GM13977 (cell line): ENCODE data around the gene SLC44A1.
A peak's percentile ranks its signal among the peaks of the same experiment; 100 is the strongest.

Experiments used
- DNase-seq: peaks from one replicate; pipeline ENCODE4 v3.0.0; 2012; ENCODE audit warnings: low spot score
- CTCF ChIP-seq: IDR thresholded peaks from 2 replicates; pipeline ENCODE4 v1.5.1; 2012; ENCODE audit warnings: mild to moderate bottlenecking, control low read depth; ENCODE audit not compliant: insufficient read depth; ENCODE audit errors: extremely low read depth, missing control alignments
- in situ Hi-C: fragments of 300-500 bp; cut with MboI; formaldehyde crosslinking; loops from one replicate; pipeline ENCODE4 v1.12.0; 2022; ENCODE audit warnings: low sequenced_read_pairs, low pct_unique_long_range_greater_than_20kb, mixed read lengths, inconsistent platforms; ENCODE audit not compliant: unreplicated experiment

Gene SLC44A1

GRCh38 chr9:105399117-105399516 lies 154.7 kb downstream of the SLC44A1 start:
- no peak for TF ChIP-seq CTCF
- DNase-seq: no peak
- in situ Hi-C loops: no loop called here

GRCh38 chr9:105401651-105402050 lies 157.2 kb downstream of the SLC44A1 start:
- no peak for DNase-seq
- in situ Hi-C loops: no loop called here

GRCh38 chr9:105403552-105404248 lies 159.2 kb downstream of the SLC44A1 start:
- no peak for TF ChIP-seq CTCF
- in situ Hi-C loops: no loop called here
- no peak for DNase-seq

More at GRCh38 chr9:105401651-105402050, 157.2 kb downstream of the SLC44A1 start:
- TF ChIP-seq CTCF: no peak

GRCh38 chr9:105405514-105406131 lies 161.2 kb downstream of the SLC44A1 start:
- no peak for TF ChIP-seq CTCF
- peak; percentile 45 for DNase-seq
- in situ Hi-C loops: loop anchor here (5.0 kb wide), 1 partner anchor 543 kb away; no protein-coding TSS in a partner anchor

- no peak for TF ChIP-seq CTCF
- in situ Hi-C loops: loop anchor here (5.0 kb wide), 1 partner anchor 544 kb away; no protein-coding TSS in a partner anchor
- DNase-seq: no peak
Measured at GRCh38 chr9:105406369-105406768, 161.9 kb downstream of the SLC44A1 start.

- DNase-seq: no peak
- TF ChIP-seq CTCF: peak; percentile 38
- in situ Hi-C loops: loop anchor here (10.0 kb wide), 2 partner anchors 249 to 639 kb away; no protein-coding TSS in a partner anchor
Measured at GRCh38 chr9:105413525-105413924, 169.1 kb downstream of the SLC44A1 start.
